Retinal pigment epithelial cell (primary cell): Measurements from ENCODE around the gene ERC1.

Experiments
- DNase-seq: peaks from one replicate; pipeline ENCODE4 v3.0.0-alpha.2; 2010; ENCODE audit warnings: low read depth
- H3K4me3 ChIP-seq: 2 replicates; pipeline ENCODE4 v1.5.1; 2011; ENCODE audit warnings: mild to moderate bottlenecking, low read length, control low read depth, moderate library complexity
- CTCF ChIP-seq: conservative IDR thresholded peaks from 2 replicates; pipeline ENCODE4 v1.5.1; 2011; ENCODE audit warnings: low read depth, low read length, control low read depth, inconsistent platforms

Gene ERC1

GRCh38 chr12:1428671-1429070 is 437.6 kb downstream of the ERC1 start:
- no peak for DNase-seq
- no peak for TF ChIP-seq CTCF

GRCh38 chr12:1429980-1430379 is 439.0 kb downstream of the ERC1 start:
- H3K4me3 ChIP-seq, result no peak overlapping the region
- TF ChIP-seq CTCF, result no peak
- no peak for DNase-seq

More at GRCh38 chr12:1428671-1429070, 437.6 kb downstream of the ERC1 start:
- no peak overlapping the region for H3K4me3 ChIP-seq

- no peak for TF ChIP-seq CTCF
- no peak for DNase-seq
- H3K4me3 ChIP-seq, result no peak overlapping the region
Measured at GRCh38 chr12:1434296-1434955, 443.4 kb downstream of the ERC1 start.

GRCh38 chr12:1435044-1435443 is 444.0 kb downstream of the ERC1 start:
- DNase-seq, result no peak
- no peak overlapping the region for H3K4me3 ChIP-seq
- no peak for TF ChIP-seq CTCF

- no peak overlapping the region for H3K4me3 ChIP-seq
- no peak for TF ChIP-seq CTCF
- peak; percentile 32 for DNase-seq
Measured at GRCh38 chr12:1435456-1435855, 444.4 kb downstream of the ERC1 start.

GRCh38 chr12:1436015-1436414 is 445.0 kb downstream of the ERC1 start:
- H3K4me3 ChIP-seq, result no peak overlapping the region

More at GRCh38 chr12:1436015-1436414, 445.0 kb downstream of the ERC1 start:
- no peak for DNase-seq
- TF ChIP-seq CTCF, result no peak
